Panc1 (cell line): ENCODE results near the gene PBX1. TPM values are rescaled to one million over a fixed set of nuclear protein-coding genes. Genes with fewer than 3 reads are reported as not detected.

Experiments used
- ATAC-seq: fragments of 200-7000 bp; cut with Tn5 transposase; 2 replicates; pipeline ENCODE4 v1.9.1; 2020; ENCODE audit warnings: mild to moderate bottlenecking, moderate library complexity
- BruUV-seq: library from RNA; stranded (reverse); fragments of 400-500 nt; replicated peaks from 2 replicates; lab custom pipeline; 2021; lab: Mats Ljungman, UMichigan
- CTCF ChIA-PET: fragments of 300-600 bp; sonication (Branson Sonifier 250); formaldehyde crosslinking; loops from one replicate; lab custom pipeline; 2022; ENCODE audit warnings: antibody characterized with exemption; lab: Charles Lee
- POLR2A ChIA-PET: fragments of 300-600 bp; sonication (Branson Sonifier 250); formaldehyde crosslinking; loops from one replicate; lab custom pipeline; 2022; ENCODE audit warnings: antibody characterized with exemption; lab: Charles Lee
- DNase-seq: peaks from one replicate; pipeline ENCODE4 v3.0.0-alpha.2; 2010; ENCODE audit warnings: low read depth, low spot score
- H3K27ac ChIP-seq: 2 replicates; pipeline ENCODE4 v1.5.1; 2011; ENCODE audit warnings: mild to moderate bottlenecking, low read length, inconsistent platforms
- H3K27me3 ChIP-seq: fragments of 200-500 bp; sonication (Bioruptor generic); 2 replicates; pipeline ENCODE4 v1.6.0; 2014; ENCODE audit warnings: low read length, inconsistent platforms; ENCODE audit not compliant: control insufficient read depth, insufficient read depth
- H3K36me3 ChIP-seq: fragments of 200-500 bp; sonication (Bioruptor generic); 2 replicates; pipeline ENCODE4 v1.5.1; 2014; ENCODE audit warnings: inconsistent platforms, mild to moderate bottlenecking, low read length, moderate library complexity; ENCODE audit not compliant: control insufficient read depth, insufficient read depth
- H3K4me1 ChIP-seq: 2 replicates; pipeline ENCODE4 v1.5.1; 2011; ENCODE audit warnings: inconsistent platforms, mild to moderate bottlenecking, low read length, moderate library complexity; ENCODE audit not compliant: control insufficient read depth, insufficient read depth
- H3K4me3 ChIP-seq, 2 experiments: 2 replicates each; pipeline ENCODE4 v1.5.1; 2011 to 2012; ENCODE audit warnings: low read depth in 2 of 2, low read length in 2 of 2, mild to moderate bottlenecking in 2 of 2, inconsistent platforms in 1 of 2, moderate library complexity in 1 of 2
- H3K9me3 ChIP-seq: fragments of 200-500 bp; sonication (Bioruptor generic); 2 replicates; pipeline ENCODE4 v1.5.1; 2014; ENCODE audit warnings: low read depth, mild to moderate bottlenecking, inconsistent platforms, low read length, moderate library complexity; ENCODE audit not compliant: control insufficient read depth, insufficient read depth
- POLR2AphosphoS5 ChIP-seq: IDR thresholded peaks from 2 replicates; pipeline ENCODE4 v1.6.1; 2012; ENCODE audit warnings: mild to moderate bottlenecking, low read depth, low read length, moderate library complexity
- SIN3A ChIP-seq: IDR thresholded peaks from 2 replicates; pipeline ENCODE4 v1.6.1; 2012; ENCODE audit warnings: low read depth, mild to moderate bottlenecking, low read length, moderate library complexity, borderline replicate concordance; ENCODE audit not compliant: insufficient read depth
- TCF7L2 ChIP-seq: IDR thresholded peaks from 2 replicates; pipeline ENCODE4 v1.6.1; 2011; ENCODE audit warnings: mild to moderate bottlenecking, low read depth, low read length, inconsistent platforms
- in situ Hi-C: cut with HindIII; loops from 2 replicates; pipeline ENCODE4 v1.10.0; 2016; ENCODE audit warnings: low sequenced_read_pairs, low pct_unique_long_range_greater_than_20kb
- intact Hi-C: fragments of 100-400 bp; cut with micrococcal nuclease; formaldehyde crosslinking; loops from one replicate; pipeline ENCODE4 v1.10.0; 2022; ENCODE audit not compliant: unreplicated experiment
- total RNA-seq: library from RNA; stranded (reverse); gene quantifications from one replicate; pipeline ENCODE4 v1.2.1, GENCODE V29; 2021; ENCODE audit not compliant: unreplicated experiment
- TF ChIP-seq, protein P1 (sequence below), 2 experiments: IDR thresholded peaks; 2 replicates each; pipeline ENCODE4 v1.6.1; 2011 to 2012; ENCODE audit warnings: low read depth in 2 of 2, control low read depth in 1 of 2, low read length in 1 of 2, mild to moderate bottlenecking in 1 of 2, moderate library complexity in 1 of 2; ENCODE audit not compliant: insufficient read depth in 1 of 2
- TF ChIP-seq, protein P2 (sequence below): fragments of 450-650 bp; IDR thresholded peaks from 2 replicates; pipeline ENCODE4 v1.5.1; 2017; ENCODE audit warnings: mild to moderate bottlenecking

Gene PBX1
- total RNA-seq, 1 experiment from 2014 or later, result 2.0 TPM

DNA sequence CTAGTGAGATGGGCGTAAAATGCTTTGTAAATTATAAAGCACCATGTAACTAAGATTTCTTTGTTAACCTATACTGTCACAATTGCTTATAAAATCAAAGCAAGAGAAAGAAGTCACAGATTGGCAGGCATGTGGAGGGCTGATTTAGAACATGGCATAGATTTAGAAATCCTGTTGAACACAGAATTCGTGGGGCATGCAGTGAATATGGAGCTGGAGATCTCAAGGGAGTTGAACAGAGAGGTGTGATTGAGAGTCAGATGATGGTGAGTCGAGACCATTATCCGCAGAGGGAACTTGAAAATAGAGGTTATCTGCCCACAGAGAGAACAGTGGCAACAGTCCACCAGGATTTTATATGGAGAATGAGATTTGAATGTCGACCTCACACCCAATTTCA, 27.6 kb downstream of the PBX1 start:
- Histone ChIP-seq H3K9me3 (no peaks in the 10 kb centered on the region), H3K4me1 (no peaks in the 10 kb centered on the region), H3K4me3 (no peak overlapping the region), H3K27ac (no peak overlapping the region), H3K36me3 (no peaks in the 10 kb centered on the region), H3K27me3 (no peaks in the 10 kb centered on the region; the same call in 1 of the 2 replicates)
- BruUV-seq, result no TSS peak
- TF ChIP-seq, protein P1, sequence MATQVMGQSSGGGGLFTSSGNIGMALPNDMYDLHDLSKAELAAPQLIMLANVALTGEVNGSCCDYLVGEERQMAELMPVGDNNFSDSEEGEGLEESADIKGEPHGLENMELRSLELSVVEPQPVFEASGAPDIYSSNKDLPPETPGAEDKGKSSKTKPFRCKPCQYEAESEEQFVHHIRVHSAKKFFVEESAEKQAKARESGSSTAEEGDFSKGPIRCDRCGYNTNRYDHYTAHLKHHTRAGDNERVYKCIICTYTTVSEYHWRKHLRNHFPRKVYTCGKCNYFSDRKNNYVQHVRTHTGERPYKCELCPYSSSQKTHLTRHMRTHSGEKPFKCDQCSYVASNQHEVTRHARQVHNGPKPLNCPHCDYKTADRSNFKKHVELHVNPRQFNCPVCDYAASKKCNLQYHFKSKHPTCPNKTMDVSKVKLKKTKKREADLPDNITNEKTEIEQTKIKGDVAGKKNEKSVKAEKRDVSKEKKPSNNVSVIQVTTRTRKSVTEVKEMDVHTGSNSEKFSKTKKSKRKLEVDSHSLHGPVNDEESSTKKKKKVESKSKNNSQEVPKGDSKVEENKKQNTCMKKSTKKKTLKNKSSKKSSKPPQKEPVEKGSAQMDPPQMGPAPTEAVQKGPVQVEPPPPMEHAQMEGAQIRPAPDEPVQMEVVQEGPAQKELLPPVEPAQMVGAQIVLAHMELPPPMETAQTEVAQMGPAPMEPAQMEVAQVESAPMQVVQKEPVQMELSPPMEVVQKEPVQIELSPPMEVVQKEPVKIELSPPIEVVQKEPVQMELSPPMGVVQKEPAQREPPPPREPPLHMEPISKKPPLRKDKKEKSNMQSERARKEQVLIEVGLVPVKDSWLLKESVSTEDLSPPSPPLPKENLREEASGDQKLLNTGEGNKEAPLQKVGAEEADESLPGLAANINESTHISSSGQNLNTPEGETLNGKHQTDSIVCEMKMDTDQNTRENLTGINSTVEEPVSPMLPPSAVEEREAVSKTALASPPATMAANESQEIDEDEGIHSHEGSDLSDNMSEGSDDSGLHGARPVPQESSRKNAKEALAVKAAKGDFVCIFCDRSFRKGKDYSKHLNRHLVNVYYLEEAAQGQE (IDR thresholded peaks at IDR 0.05; ENCODE audit: insufficient read depth in 1 of 2, low read depth in 2 of 2, low read length in 1 of 2), result no peak
- TF ChIP-seq POLR2AphosphoS5, result no peak
- no peak for TF ChIP-seq TCF7L2
- TF ChIP-seq, protein P2, sequence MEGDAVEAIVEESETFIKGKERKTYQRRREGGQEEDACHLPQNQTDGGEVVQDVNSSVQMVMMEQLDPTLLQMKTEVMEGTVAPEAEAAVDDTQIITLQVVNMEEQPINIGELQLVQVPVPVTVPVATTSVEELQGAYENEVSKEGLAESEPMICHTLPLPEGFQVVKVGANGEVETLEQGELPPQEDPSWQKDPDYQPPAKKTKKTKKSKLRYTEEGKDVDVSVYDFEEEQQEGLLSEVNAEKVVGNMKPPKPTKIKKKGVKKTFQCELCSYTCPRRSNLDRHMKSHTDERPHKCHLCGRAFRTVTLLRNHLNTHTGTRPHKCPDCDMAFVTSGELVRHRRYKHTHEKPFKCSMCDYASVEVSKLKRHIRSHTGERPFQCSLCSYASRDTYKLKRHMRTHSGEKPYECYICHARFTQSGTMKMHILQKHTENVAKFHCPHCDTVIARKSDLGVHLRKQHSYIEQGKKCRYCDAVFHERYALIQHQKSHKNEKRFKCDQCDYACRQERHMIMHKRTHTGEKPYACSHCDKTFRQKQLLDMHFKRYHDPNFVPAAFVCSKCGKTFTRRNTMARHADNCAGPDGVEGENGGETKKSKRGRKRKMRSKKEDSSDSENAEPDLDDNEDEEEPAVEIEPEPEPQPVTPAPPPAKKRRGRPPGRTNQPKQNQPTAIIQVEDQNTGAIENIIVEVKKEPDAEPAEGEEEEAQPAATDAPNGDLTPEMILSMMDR, result no peak
- TF ChIP-seq SIN3A, result no peak
- no peak for ATAC-seq
- no peak for DNase-seq
- CTCF ChIA-PET, result no interaction called here
- in situ Hi-C loops (no loop called here), intact Hi-C loops (no loop called here)
- POLR2A ChIA-PET, result no interaction called here

DNA sequence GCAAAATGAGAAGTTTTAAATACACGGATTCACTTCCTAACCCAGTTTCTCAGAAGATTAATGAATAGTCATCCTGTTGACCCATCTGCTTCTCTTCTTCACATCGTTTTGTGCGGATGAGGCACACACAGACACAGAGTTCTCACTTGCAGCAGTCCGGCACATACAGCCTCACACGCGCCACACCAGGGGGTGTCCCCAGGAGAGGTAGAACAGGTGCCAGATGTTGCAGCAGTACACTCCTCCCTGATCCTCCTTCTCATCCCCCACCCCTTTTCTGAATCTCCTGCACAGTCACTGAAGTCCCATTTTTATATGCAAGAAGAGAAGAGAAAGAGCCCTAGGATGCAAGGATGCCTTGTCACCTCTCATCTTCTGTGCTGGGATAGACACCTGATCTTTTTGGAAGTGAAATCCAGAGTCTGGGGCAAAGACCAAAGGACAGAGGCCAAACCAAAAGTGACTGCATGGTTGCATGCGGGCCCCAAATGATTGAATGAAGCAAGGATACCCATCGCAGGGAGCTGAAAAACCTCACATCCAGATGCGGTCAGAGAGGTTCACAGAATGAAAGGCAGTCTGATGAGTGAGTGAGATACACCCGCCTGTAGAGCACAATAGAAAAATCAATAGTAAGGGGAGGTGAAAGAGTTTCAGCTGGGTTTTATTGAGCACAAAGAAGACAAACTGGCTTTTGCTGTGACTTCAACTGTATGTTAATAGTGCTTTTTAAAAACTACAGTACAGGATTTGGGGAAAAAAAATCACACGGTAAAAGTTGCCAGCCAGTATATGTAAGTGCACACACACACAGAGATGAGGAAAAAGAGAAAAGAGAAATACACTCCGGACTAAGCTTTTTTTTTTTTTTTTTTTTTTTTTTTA, 28.9 kb downstream of the PBX1 start:
- ATAC-seq, result no peak
- CTCF ChIA-PET, result no interaction called here
- H3K4me1 ChIP-seq, result no peaks in the 10 kb centered on the region
- no peak for DNase-seq
- no peak overlapping the region for H3K4me3 ChIP-seq
- TF ChIP-seq, protein P2, result no peak
- no peak for TF ChIP-seq POLR2AphosphoS5
- TF ChIP-seq, protein P1 (IDR thresholded peaks at IDR 0.05; ENCODE audit: insufficient read depth in 1 of 2, low read depth in 2 of 2, low read length in 1 of 2), result no peak
- no peak for TF ChIP-seq TCF7L2
- TF ChIP-seq SIN3A, result no peak
- intact Hi-C loops, result no loop called here
- H3K27me3 ChIP-seq, result no peaks in the 10 kb centered on the region; the same call in 1 of the 2 replicates
- BruUV-seq, result no TSS peak
- no peaks in the 10 kb centered on the region for H3K9me3 ChIP-seq
- no peak overlapping the region for H3K27ac ChIP-seq
- POLR2A ChIA-PET, result interaction anchor here (0.6 kb wide), 1 partner anchor 1249 kb away, joined by 3 read pairs; no protein-coding TSS in a partner anchor
- H3K36me3 ChIP-seq, result no peaks in the 10 kb centered on the region
- in situ Hi-C loops, result no loop called here
